Thoracic aorta (tissue), 2 donors: ENCODE results near the gene TMED1. TPM values are rescaled to one million over a fixed set of nuclear protein-coding genes. Genes with fewer than 3 reads are reported as not detected.
A peak's percentile ranks its signal among the peaks of the same experiment; 100 is the strongest.

ENCODE experiments used
- ATAC-seq: fragments of 150-250 bp; one replicate; pipeline ENCODE4 v1.8.0; 2017; ENCODE audit warnings: low read depth; ENCODE audit not compliant: insufficient number of reproducible peaks, low FRiP score
- DNase-seq: peaks from one replicate; pipeline ENCODE4 v3.0.0-alpha.2; 2020; ENCODE audit warnings: low spot score
- H3K27ac ChIP-seq, 2 donors: fragments of 200-600 bp; sonication (generic); 1 replicate in 1 of 2; 2 replicates in 1 of 2; pipeline ENCODE4 v1.5.1; 2016; ENCODE audit warnings: mild to moderate bottlenecking in 2 of 2, moderate library complexity in 2 of 2
- H3K27me3 ChIP-seq: fragments of 200-600 bp; sonication (generic); replicated peaks from 2 replicates; pipeline ENCODE4 v1.6.0; 2016; ENCODE audit warnings: mild to moderate bottlenecking; ENCODE audit not compliant: insufficient read depth
- H3K36me3 ChIP-seq: fragments of 200-600 bp; sonication (generic); one replicate; pipeline ENCODE4 v1.5.1; 2016
- H3K4me1 ChIP-seq, 2 donors: fragments of 200-600 bp; sonication (generic); 1 replicate in 1 of 2; 2 replicates in 1 of 2; pipeline versions ENCODE4 v1.5.1 to v1.6.0; 2016; ENCODE audit warnings: low read depth in 2 of 2, mild to moderate bottlenecking in 1 of 2; ENCODE audit not compliant: control insufficient read depth in 1 of 2
- H3K4me3 ChIP-seq: fragments of 200-600 bp; sonication (generic); 2 replicates; pipeline ENCODE4 v1.5.1; 2016; ENCODE audit warnings: mild to moderate bottlenecking
- H3K9me3 ChIP-seq: fragments of 200-600 bp; sonication (generic); 2 replicates; pipeline ENCODE4 v1.5.1; 2016
- total RNA-seq, 2 donors: library from RNA; depleted of rRNA; stranded (reverse); fragments of >200 nt; gene quantifications; one replicate each; pipeline versions ENCODE4 v1.1.0 to v1.2.3, GENCODE V29; 2016
- TF ChIP-seq, protein P1 (sequence below): fragments of 200-600 bp; sonication (generic); IDR thresholded peaks from one replicate; pipeline ENCODE4 v1.5.1; 2019; ENCODE audit warnings: antibody characterized with exemption

TMED1 gene, protein sequence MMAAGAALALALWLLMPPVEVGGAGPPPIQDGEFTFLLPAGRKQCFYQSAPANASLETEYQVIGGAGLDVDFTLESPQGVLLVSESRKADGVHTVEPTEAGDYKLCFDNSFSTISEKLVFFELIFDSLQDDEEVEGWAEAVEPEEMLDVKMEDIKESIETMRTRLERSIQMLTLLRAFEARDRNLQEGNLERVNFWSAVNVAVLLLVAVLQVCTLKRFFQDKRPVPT
- 10 to 100 TPM; 19.4 to 22.4 TPM for total RNA-seq

DNA sequence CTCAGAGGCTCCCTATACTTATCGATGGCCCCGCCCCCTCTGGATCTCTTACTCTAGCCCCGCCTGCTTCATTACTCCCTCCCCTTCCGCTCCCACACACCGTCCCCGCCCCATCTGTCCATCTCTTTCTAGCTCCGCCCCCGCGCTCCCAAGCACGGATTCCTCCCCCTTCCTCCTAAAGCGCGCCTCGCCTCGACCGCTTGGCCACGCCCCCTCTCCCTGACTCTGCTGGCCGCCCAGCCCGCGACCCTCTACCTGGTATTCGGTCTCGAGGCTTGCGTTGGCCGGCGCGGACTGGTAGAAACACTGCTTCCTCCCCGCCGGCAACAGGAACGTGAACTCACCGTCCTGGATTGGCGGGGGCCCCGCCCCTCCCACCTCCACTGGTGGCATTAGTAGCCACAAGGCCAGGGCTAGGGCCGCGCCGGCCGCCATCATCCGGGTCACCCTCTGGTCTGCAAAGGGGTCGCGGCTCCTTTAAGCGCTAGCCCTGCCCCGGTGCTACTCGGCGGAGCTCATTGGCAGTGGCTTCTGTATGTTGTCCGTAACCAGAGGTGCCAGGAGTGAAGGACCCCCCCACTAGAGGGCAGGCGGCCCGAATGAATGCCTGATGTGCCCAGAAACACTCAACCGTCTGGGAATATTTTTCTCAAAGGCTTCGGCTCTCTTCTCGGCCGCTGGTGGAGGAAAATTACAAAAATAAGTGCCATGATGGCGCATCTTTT, at the start of gene TMED1:
Gene TMED1 (minus strand): TSS at position 459 of the 725 bp plus-strand sequence. CDS start 21 bp downstream, at position 438.
- Histone ChIP-seq H3K9me3 (no peaks in the 10 kb centered on the region), H3K27ac (peak within 1 kb of the TSS; percentile 99), H3K36me3 (peaks cover 2% of the 10 kb centered on the region), H3K27me3 (no peaks in the 10 kb centered on the region), H3K4me3 (peak within 1 kb of the TSS; percentile 93), H3K4me1 (peaks cover 0 to 7% of the 10 kb centered on the region in 2 donors)
- TF ChIP-seq, protein P1, sequence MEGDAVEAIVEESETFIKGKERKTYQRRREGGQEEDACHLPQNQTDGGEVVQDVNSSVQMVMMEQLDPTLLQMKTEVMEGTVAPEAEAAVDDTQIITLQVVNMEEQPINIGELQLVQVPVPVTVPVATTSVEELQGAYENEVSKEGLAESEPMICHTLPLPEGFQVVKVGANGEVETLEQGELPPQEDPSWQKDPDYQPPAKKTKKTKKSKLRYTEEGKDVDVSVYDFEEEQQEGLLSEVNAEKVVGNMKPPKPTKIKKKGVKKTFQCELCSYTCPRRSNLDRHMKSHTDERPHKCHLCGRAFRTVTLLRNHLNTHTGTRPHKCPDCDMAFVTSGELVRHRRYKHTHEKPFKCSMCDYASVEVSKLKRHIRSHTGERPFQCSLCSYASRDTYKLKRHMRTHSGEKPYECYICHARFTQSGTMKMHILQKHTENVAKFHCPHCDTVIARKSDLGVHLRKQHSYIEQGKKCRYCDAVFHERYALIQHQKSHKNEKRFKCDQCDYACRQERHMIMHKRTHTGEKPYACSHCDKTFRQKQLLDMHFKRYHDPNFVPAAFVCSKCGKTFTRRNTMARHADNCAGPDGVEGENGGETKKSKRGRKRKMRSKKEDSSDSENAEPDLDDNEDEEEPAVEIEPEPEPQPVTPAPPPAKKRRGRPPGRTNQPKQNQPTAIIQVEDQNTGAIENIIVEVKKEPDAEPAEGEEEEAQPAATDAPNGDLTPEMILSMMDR, result peak; percentile 42
- DNase-seq (peak; percentile 100), ATAC-seq (peak; percentile 93)

DNA sequence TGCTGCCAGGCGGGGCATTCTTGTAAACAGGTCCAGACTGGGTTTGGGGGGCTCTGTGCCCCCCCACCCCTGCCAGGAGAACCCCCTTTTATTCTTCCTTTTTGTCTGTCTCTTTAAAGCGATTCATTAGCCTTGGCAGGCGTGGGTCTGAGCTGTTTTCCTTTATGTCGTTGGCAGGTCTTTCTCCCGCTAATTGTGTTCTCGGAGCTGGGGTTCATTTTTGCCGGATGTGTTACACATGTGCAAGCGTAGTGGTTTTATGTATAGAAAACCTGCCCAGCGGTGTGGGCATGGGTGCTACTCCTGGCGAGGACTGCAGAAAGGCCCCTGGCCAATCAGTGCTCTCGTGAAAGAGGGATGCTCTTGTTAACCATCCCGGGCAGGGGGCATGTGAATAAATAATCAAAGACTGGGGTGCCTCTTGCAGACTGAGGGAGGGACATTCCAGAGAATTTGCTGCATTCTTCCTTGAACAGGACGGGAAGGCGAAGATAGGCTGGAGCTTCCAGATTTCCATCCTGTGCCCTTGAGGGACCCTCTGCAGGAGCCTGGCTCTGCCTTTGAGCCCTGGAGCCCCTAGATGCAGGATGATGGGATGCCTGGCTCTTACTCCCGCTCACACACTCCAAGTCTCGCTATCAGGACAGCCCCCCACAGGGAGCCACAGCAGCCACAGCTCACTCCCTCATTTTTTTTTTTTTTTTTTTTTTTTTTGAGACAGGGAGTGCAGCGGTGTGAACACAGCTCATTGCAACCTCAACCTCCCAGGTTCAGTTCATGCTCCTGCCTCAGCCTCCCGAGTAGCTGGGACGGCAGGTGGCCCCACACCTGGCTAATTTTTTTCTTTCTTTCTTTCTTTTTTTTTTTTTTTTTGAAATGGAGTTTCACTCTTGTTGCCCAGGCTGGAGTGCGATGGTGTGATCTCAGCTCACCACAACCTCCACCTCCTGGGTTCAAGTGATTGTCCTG, 49.5 kb upstream of the TMED1 start:
- Histone ChIP-seq H3K9me3 (no peaks in the 10 kb centered on the region), H3K36me3 (no peaks in the 10 kb centered on the region), H3K27me3 (no peaks in the 10 kb centered on the region), H3K4me3 (no peak overlapping the region), H3K4me1 (peaks cover 9 to 44% of the 10 kb centered on the region in 2 donors), H3K27ac (no peak overlapping the region)
- ATAC-seq, result no peak
- no peak for DNase-seq
- TF ChIP-seq, protein P1, result no peak

- H3K27me3 ChIP-seq, result no peaks in the 10 kb centered on the region
- H3K4me1 ChIP-seq, result peaks cover 9 to 44% of the 10 kb centered on the region in 2 donors
- DNase-seq (no peak), ATAC-seq (no peak)
- TF ChIP-seq, protein P1, result no peak
- no peaks in the 10 kb centered on the region for H3K36me3 ChIP-seq
- H3K27ac ChIP-seq, result no peak overlapping the region
- H3K4me3 ChIP-seq, result no peak overlapping the region
- no peaks in the 10 kb centered on the region for H3K9me3 ChIP-seq
Observed at GRCh38 chr19:10884274-10884673, 48.3 kb upstream of the TMED1 start.

DNA sequence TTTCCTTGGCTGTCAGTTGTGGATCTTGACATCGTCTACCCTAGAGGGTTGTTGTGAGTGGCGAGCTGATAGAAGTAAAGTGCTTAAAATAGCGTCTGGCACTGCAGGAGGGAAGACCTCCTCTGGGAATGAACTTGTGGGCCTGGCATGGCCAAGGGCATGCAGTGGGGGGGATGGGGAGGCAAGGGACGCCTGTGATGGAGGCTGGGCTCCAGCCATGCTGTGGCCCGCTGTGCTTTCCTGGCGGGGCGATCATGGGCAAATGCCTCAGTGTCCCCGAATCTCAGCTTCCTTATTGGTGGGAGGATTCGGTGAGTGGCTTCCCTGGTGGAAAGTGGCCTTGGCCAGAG, 46.1 kb upstream of the TMED1 start:
- TF ChIP-seq, protein P1, result no peak
- no peak overlapping the region for H3K4me3 ChIP-seq
- H3K27me3 ChIP-seq, result no peaks in the 10 kb centered on the region
- no peak overlapping the region for H3K27ac ChIP-seq
- peaks cover 22 to 47% of the 10 kb centered on the region in 2 donors for H3K4me1 ChIP-seq
- no peak for ATAC-seq
- no peaks in the 10 kb centered on the region for H3K9me3 ChIP-seq
- no peaks in the 10 kb centered on the region for H3K36me3 ChIP-seq
- no peak for DNase-seq
